RPMI8226 (cell line): ENCODE data around the gene ATF4.
"Not testable (repeated sequence)": the region's sequence is repeated elsewhere in the genome, so short reads cannot be mapped to it uniquely, and the experiment has no call there.

Experiments used
- DNase-seq: peaks from one replicate; pipeline ENCODE4 v3.0.0-alpha.2; 2015

The ATF4 gene

DNA sequence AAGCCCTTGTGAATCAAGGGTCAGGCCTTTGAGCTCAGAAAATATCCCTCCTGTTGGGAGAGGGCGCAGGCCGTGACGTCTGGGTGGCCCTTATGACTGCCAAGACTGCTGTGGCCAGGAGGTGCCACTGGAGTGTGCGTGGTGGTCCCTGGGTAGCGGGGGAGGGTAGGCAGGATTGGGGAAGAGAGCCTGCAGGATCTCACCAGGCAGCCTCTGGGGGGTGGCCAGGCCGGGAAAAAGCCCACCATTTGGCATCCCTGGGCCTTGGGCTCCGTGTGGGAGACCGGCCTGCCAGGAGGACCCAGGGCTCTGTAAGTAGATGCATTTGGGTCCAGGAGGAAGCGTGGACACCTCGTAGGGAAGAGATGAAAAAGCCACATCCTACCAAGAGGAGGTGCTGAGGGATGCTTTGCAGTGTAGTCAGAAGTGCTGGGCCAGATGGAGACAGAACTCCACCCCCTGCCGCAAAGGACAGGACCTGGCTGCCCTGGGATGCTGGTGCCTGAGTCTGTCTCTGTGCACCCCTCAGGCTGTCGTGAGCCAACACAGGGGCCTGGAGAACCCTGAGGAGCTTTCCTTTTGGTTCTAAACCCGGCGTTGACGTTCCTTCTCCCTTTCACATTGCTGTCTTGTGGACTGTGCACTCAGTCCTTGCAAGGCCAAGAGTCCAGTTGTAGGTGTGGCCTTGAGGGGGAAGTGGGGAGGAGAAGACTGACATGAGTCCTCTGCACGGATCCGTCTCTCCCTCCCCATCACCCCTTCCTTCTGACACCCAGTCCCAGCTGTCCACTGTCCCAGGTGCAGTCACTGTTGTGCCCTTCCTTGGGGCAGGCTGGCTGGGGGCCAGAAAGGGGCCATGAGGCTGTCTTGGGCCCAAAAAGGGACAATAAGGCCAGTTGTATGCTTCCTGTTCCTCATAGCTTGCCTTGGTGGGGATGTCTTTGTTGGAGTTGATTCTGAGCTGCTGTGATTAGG lies 31.0 kb upstream of the ATF4 start:
- peak; percentile 48 for DNase-seq

DNA sequence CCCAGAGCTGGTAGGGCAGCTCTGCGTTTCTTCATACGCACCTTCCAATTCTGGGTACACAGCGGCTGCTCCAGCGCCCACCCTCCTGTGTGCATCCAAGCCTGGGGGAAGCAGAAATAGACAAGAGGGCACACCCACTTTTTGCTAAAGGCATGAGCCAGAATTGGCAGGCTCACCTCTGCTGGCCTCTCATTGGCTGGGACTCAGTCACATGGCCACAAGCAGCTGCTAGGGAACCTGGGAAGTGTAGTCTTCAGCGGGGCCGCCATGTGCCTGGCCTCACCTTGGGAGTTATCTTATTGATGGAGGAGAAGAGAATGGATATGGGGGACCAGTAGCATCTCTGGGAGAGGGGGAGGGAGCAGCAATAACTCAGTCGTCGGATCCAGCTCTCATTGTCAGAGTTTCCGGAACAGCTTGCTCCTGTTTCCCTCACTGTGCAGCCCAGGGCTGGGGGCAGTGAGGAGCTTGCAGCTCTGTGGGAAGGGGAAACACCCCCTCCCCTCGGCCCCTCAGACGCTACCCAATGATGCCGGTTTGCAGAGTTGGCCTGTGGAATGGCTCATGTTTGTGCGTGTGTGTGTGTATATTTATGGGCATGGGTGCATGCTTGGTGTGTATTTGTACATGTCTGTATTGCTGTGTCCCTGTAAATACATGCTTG lies 30.1 kb upstream of the ATF4 start:
- DNase-seq: peak; percentile 90

DNA sequence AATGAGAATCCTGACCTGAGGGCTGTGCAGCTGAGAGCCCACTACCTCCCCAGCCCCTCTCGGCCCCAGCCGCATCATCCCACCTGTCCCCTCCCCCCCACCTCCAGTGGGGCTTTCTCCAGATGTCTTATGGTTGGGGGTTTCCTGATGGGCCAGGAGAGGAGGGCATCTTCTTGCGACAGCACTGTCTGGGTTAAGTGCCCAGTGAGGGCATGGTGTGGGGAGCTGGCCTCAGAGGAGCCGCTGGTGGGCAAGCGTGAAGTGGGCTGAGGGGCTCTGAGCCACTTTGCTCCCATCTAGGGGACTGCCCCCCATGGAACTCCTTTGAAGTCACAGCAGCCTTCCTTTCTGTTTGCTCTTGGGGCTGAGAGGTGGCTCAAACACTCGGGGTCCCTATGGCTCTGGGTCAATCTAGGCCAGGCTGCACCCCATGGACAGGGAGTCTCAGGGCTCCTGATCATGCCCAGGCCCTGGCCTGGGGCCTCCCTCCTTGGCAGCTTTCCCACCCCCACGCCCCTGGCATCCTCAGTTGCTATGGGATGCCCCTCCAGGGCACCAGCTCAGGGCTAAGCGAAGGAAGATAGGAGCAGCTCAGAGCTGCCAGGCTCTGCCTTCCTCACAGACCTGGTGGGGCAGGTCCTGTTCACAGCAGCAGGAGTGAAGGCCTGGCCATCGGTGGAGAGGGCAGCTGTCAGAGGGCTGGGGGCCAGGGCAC lies 29.2 kb upstream of the ATF4 start:
- DNase-seq: no peak

DNA sequence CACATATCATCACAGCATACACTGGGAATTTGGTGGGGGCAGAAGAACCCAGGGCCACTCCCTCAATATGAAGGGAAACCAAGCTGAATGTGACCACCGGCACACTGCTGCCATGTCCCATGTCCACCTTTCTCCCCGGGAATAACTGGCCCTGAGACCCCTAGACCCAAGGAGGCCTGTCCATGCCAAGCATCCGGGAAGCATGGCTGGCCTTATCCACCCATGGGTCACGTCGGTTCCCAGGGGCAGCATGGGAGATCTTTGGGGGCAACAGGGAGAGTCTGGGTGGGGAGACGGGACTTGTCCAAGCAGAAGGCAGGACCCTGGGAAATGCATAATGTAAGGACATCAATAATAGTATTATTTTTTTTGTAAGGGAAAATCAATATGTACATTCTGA lies 28.7 kb upstream of the ATF4 start:
- no peak for DNase-seq

GRCh38 chr22:39492186-39492585 lies 28.2 kb upstream of the ATF4 start:
- DNase-seq: no peak

- DNase-seq: no peak
These were observed 26.6 kb upstream of the ATF4 start for GRCh38 chr22:39493759-39494158.

- no peak for DNase-seq
These were observed 25.8 kb upstream of the ATF4 start for GRCh38 chr22:39494471-39495120.

DNA sequence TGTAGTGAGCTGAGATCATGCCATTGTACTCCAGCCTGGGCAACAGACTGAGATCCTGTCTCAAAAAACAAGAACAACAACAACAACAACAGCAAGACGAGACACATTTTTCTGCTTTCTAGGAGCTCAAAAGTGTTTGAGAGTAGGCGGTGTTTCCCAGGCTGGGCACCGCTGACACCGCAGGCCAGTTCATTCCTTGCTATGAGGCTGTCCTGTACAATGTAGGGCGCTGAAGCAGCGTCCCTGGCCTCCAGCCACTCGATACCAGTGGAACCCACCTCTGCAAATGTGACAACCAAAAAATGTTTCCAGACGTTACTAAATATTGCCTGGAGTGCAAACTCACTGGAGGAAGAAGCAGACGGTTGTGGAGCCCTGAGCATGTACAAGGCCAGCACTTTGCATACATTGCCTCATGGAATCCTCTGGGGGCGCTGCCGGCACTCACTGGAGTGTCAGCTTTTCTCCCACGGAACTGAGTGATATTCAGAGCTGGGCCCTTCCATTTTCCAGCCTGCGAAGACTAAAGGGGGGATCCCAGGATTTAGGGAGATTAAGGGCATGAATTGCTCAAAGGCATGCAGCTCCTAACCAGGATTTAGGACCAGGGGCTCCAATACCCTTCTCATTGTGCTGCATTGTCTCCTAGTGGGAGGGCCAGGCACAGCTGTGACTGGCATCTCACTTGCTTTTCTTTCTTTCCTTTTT lies 24.1 kb upstream of the ATF4 start:
- peak; percentile 82 for DNase-seq

GRCh38 chr22:39497429-39497828 lies 22.9 kb upstream of the ATF4 start:
- no peak for DNase-seq

GRCh38 chr22:39498368-39498767 lies 22.0 kb upstream of the ATF4 start:
- no peak for DNase-seq

GRCh38 chr22:39498802-39499201 lies 21.6 kb upstream of the ATF4 start:
- no peak for DNase-seq

GRCh38 chr22:39500101-39500500 lies 20.3 kb upstream of the ATF4 start:
- DNase-seq: no peak

GRCh38 chr22:39501644-39502108 lies 18.7 kb upstream of the ATF4 start:
- no peak for DNase-seq

GRCh38 chr22:39502109-39502788 lies 18.1 kb upstream of the ATF4 start, which contains the start of gene MIEF1:
Gene MIEF1 (plus strand): TSS chr22:39502290. CDS start chr22:39511295, 9,005 bp downstream.
- peak; percentile 98 for DNase-seq

DNA sequence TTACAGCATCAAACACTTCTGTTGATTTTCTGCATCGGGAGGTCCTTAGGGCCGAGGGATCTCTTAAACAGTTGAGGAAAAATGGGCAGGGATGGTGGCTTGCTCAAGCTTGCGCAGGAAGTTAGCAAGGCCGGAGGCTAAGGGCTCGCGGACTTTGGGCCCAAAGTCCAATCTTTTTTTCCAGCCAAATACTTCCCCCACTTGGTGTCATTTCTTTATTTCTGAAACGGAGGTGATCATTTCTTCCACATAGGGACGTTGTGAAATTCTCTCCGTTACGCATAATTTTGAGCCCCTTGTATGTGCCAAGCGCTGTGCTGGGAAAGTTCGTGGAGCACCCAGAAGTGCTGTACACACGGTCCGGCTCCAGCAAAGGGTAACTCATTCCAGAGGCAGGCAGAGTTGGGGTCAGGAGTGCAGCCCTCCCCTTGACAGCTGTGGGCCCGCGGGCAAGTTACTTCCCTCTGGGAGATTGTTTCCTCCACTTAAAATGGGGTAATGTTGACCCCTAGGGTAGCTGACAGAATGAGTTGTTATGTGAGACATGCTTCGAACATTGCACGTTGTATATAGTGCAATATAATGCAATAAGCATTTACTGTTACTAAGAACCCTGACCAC lies 17.5 kb upstream of the ATF4 start:
- DNase-seq: no peak

DNA sequence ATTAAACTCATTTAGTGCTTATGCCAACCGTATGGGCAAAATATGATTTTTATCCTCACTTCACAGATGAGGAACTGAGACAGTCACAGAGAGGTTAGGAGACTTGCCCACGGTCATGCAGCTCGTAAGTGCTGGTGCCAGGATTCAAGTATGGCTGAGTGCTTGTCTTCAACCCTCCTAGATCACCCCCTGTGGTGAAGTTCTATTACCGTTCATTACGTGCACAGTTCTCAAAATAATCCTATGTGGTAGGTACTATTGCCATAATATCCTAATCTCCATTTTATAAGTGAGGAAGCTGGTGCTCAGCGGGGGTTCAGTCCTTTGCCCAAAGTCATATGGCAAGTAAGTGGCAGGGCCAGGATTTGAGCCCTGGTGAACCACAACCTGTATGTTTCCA lies 16.7 kb upstream of the ATF4 start:
- DNase-seq: peak; percentile 47

DNA sequence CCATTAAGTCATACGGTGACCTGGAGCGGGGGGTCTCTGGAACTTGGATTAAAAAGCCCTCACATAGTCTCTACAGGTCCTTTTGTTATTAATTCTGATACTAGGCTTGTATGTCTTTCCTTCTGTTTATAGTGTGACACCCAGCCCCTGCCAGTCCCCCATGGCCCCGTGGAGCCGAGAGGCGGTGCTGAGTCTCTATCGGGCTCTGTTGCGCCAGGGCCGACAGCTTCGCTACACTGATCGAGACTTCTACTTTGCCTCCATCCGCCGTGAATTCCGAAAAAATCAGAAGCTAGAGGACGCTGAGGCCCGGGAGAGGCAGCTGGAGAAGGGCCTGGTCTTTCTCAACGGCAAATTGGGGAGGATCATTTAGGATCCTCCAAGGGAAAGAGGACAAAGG lies 16.3 kb upstream of the ATF4 start:
- DNase-seq: no peak

DNA sequence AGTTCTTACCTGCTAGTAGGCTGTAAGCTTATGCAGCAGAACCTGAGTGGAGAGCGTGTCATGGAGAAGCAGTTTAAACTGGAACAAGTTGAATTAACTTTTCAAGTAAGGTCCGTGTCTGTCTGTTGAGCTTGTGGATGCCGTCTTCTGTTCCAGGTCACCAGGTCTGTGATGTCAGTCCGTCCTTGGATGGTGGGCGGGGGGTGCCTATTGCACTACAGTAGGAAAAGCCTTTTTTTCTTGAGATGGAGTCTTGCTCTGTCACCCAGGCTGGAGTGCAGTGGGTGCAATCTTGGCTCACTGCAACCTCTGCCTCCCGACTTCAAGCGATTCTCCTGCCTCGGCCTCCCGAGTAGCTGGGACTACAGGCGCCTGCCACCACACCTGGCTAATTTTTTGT lies 13.3 kb upstream of the ATF4 start:
- not testable (repeated sequence) for DNase-seq

- no peak for DNase-seq
These were observed 12.0 kb upstream of the ATF4 start for GRCh38 chr22:39508393-39508792.

DNA sequence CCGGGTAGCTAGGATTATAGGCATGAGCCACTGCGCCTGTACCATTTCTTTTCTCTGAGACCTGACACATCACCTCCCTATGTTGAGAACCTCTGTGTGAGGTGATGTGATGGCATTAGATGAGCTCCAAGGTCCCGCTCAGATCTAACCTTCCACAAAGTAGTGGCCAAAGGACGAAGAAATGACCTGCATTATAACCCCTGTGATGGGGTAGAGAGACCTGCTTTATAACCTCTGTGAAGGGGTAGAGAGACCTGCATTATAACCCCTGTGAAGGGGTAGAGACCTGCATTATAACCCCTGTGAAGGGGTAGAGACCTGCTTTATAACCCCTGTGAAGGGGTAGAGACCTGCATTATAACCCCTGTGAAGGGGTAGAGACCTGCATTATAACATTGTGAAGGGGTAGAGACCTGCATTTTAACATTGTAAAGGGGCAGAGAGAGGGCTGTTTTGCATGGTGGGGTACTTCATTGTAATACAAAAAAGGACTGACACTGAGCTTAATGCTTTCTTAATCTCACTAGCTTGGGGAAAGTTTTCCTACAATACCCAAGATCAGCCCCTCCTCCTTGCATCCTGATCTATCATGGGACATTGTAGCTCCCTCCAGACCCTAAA lies 9.7 kb upstream of the ATF4 start:
- no peak for DNase-seq

GRCh38 chr22:39511226-39511625 lies 9.1 kb upstream of the ATF4 start:
- DNase-seq: no peak
